ENCODE measurements around the gene KANK4.

GRCh38 chr1:62358665-62359373 is 39.6 kb upstream of the KANK4 start:
- TF ChIP-seq POLR2A (IDR thresholded peaks at IDR 0.05; ENCODE audit: low read length) (no peak), MAX (IDR thresholded peaks at IDR 0.05) (no peak), CTCF (IDR thresholded peaks at IDR 0.05) (no peak), SMC3 (IDR thresholded peaks at IDR 0.05) (no peak), ELK1 (IDR thresholded peaks at IDR 0.05; ENCODE audit: low read depth, low read length) (no peak), EP300 (IDR thresholded peaks at IDR 0.05) (no peak)

All from A549 (cell line).